ENCODE data around the gene THAP2.
"Not testable (repeated sequence)": the region's sequence is repeated elsewhere in the genome, so short reads cannot be mapped to it uniquely, and the experiment has no call there.

THAP2 gene

DNA sequence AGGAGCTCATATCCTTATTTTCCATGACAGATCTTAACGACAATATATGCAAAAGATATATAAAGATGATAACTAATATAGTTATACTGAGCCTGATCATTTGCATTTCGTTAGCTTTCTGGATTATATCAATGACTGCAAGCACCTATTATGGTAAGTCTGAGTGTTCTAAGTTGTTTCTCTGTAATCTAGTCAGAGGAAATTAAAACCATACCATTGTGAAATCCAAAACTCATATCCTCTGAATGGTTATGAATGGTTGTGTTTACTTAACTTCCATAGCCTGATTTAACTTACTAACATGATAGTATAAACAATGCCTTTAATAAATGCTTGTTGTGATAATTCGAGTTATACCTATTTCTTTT is 22.5 kb downstream of the THAP2 start:
- peak overlapping the region; percentile 82 for H3K4me3 ChIP-seq (ENCODE audit: low read length)
- TF ChIP-seq, protein P1, sequence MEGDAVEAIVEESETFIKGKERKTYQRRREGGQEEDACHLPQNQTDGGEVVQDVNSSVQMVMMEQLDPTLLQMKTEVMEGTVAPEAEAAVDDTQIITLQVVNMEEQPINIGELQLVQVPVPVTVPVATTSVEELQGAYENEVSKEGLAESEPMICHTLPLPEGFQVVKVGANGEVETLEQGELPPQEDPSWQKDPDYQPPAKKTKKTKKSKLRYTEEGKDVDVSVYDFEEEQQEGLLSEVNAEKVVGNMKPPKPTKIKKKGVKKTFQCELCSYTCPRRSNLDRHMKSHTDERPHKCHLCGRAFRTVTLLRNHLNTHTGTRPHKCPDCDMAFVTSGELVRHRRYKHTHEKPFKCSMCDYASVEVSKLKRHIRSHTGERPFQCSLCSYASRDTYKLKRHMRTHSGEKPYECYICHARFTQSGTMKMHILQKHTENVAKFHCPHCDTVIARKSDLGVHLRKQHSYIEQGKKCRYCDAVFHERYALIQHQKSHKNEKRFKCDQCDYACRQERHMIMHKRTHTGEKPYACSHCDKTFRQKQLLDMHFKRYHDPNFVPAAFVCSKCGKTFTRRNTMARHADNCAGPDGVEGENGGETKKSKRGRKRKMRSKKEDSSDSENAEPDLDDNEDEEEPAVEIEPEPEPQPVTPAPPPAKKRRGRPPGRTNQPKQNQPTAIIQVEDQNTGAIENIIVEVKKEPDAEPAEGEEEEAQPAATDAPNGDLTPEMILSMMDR (conservative IDR thresholded peaks at IDR 0.05; ENCODE audit: low read depth, low read length) = no peak
- no peak for DNase-seq (ENCODE audit: low read depth)

DNA sequence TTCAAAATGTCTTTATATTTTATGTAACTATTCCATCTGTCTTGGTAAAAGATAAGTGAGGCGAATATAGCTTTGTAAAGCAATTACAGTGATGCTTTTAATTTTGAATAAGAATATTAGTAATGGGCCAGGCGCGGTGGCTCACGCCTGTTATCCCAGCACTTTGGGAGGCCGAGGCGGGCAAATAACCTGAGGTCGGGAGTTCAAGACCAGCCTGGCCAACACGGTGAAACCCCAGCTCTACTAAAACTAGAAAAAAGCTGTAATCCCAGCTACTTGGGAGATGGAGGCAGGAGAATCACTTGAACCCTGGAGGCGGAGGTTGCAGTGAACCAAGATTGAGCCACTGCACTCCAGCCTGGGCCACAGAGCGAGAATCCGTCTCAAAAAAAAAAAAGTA is 23.1 kb downstream of the THAP2 start:
- DNase-seq (ENCODE audit: low read depth) = not testable (repeated sequence)
- peak overlapping the region; percentile 82 for H3K4me3 ChIP-seq (ENCODE audit: low read length)

DNA sequence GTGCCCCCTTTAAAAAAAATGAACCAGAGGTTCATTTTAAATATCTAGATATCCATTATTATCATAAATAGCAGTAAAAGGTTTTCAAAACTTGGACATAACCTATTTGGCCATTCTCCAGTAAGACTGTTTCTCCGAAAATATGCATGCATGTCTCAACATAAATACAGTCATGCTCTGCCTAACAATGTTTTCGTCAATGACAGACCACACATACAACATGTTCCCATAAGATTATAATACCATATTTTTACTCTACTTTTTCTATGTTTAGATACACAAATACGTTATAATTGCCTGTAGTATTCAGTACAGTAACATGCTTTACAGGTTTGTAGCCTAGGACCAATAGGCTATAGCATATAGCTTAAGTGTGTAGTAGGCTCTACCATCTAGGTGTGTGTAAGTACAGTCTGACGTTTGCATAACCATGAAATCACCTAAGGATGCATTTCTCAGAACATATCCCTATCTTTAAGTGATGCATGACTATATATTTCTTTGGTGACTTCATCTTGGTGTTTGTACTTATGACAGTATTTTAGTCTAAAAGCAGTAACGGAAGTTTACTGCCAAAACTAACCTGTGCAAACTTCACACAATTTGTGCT is 25.0 kb downstream of the THAP2 start:
- no peak overlapping the region for H3K4me3 ChIP-seq (ENCODE audit: low read length)
- TF ChIP-seq, protein P1 (conservative IDR thresholded peaks at IDR 0.05; ENCODE audit: low read depth, low read length) = no peak
- DNase-seq (ENCODE audit: low read depth) = no peak

DNA sequence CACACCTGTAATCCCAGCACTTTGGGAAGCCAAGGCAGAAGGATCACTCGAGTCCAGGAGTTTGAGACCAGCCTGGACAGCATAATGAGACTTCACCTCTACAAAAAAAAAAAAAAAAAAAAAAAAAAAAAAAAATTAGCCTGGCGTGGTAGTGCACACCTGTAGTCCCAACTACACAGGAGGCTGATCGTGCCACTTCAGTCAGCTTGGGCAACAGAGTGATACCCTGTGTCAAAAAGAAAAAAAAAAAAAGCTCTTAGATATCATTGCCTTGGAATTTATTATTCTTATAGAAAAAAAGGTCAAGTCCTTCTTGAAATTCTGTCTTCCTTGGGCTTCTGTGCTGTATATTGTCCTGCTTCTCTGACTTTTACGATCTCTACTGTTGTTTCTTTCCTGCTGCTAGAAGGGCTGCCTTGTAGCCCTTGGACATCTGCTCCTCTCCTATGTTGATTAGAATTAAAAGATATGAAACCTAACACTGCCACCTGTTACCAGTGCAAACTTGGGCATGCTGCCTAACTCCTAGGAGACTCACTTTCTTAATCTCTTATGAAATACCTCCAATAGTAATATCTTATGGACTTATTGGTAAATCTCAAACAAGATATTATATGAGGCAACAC is 27.5 kb downstream of the THAP2 start:
- TF ChIP-seq, protein P1 (conservative IDR thresholded peaks at IDR 0.05; ENCODE audit: low read depth, low read length) = no peak
- DNase-seq (ENCODE audit: low read depth) = peak; percentile 6
- no peak overlapping the region for H3K4me3 ChIP-seq (ENCODE audit: low read length)

GRCh38 chr12:71693126-71693525 is 29.0 kb downstream of the THAP2 start:
- no peak overlapping the region for H3K4me3 ChIP-seq (ENCODE audit: low read length)
- TF ChIP-seq, protein P1 (conservative IDR thresholded peaks at IDR 0.05; ENCODE audit: low read depth, low read length) = no peak
- DNase-seq (ENCODE audit: low read depth) = no peak

- DNase-seq (ENCODE audit: low read depth); H3K4me3 ChIP-seq (ENCODE audit: low read length): not testable (repeated sequence)
These were observed 29.6 kb downstream of the THAP2 start for GRCh38 chr12:71693651-71694050.

DNA sequence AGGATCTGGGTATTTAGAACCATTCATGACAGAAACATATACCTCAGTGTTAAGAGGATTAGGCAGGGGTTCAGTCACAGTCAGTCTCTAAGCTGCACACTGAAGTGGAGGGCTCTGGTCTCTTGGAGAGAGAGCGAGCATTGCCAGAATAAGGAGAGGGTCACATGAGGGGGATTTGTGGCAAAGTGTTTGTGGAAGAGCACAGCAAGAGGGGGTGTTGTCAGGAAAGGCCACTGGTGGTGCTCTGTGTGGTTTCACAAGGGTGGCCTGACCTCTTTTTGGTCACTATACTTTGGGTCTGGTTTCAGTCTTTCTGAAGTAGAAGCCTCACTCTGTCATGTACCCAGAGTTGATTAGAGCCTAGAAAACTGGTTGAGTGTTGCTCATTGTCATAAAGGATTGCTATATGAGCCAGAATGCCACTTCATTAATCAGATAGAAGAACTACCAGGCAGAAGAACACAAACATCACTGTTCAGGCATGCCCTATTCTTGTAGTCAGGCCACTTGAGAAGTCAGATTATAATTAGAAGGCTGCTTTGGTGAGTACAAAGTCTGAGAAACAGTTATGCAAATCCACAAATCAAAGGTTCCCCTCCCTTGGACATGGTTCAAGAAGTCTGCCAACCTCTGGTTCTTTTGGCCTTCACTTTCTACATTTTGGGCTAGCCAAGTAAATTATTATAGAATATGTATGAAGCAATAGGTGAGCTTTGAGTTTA is 30.2 kb downstream of the THAP2 start:
- TF ChIP-seq, protein P1 (conservative IDR thresholded peaks at IDR 0.05; ENCODE audit: low read depth, low read length) = no peak
- peak; percentile 80 for DNase-seq (ENCODE audit: low read depth)
- no peak overlapping the region for H3K4me3 ChIP-seq (ENCODE audit: low read length)

DNA sequence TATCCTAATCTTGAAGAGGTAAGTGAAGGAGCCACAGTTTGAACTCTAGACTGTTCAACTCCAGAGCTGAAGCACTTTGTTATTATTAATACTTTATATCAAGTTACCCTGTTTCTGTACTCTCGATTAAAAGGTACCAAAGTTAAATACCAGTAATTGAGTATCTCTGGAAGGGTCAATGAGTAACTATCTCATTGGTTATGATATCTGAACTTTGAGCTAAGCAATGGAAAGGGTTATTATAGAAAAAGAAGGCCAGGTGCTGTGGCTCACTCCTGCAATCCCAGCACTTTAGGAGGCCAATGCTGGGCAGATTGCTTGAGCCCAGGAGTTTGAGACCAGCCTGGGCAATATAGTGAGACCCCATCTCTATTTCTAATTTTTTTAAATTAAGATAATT is 31.7 kb downstream of the THAP2 start:
- TF ChIP-seq, protein P1 (conservative IDR thresholded peaks at IDR 0.05; ENCODE audit: low read depth, low read length) = no peak
- no peak overlapping the region for H3K4me3 ChIP-seq (ENCODE audit: low read length)
- DNase-seq (ENCODE audit: low read depth) = no peak

DNA sequence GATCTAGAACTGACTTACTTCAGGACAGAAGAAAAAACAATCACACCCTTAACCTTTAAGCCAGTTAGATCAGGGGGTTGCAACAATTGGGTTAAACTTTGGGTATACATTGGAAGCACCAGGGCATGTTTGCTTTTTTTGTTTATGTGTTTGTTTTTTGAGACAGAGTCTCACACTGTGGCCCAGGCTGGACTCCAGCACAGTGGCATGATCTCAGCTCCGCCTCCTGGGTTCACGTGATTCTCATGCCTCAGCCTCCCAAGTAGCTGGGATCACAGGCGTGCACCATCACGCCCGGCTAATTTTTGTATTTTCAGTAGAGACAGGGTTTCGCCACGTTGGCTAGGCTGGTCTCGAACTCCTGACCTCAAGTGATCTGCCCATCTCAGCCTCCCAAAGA is 38.1 kb downstream of the THAP2 start:
- H3K4me3 ChIP-seq (ENCODE audit: low read length); DNase-seq (ENCODE audit: low read depth): not testable (repeated sequence)
